Suppressor macrophage treated with lipopolysaccharide for 1 hour (primary cell): ENCODE measurements around the gene NDUFS8.

Experiments
- DNase-seq, 3 donors: peaks; one replicate each; pipeline ENCODE4 v3.0.0-alpha.2; 2020 to 2022

The NDUFS8 gene

DNA sequence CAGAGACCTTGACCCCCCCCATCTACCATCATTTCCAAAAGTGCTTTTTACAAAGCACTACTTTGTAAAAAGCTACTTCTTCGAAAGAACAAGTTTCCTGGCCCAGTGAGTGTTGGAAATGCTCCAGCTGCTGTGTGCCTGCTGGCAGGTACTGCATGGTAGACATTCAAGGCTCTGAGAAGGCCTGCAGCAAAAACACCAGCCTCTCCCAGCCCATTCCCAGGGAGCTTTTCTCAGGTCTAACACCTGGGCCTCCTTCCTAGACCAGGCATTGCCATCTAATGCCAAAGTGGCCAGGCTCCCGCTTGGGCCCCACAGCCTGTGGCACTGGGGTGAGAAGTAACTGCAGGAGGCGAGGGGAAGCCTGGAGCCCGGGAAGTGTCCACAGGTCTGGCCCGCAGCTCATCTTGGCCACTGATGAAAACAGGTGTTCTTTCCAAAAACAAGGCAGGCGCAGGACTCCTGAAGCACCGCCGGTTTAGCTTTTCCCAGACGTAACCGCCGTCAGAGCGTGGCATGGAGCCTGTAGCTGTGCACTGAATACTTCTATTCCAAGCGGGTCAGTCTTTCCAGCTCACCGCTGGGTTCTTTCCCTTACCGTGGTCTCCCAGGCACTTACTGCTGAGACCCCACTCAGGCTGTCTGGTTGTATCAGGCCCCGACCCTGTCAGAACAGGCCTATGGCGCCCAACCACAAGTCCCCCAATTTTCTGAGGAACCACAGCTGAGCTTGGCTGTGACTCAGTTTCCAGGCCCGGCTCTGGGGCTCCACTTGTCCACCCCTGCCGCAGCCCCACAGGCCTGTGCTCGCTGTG is 7.1 kb downstream of the NDUFS8 start:
- peak in 1 of 3 donors; percentile 11 for DNase-seq

DNA sequence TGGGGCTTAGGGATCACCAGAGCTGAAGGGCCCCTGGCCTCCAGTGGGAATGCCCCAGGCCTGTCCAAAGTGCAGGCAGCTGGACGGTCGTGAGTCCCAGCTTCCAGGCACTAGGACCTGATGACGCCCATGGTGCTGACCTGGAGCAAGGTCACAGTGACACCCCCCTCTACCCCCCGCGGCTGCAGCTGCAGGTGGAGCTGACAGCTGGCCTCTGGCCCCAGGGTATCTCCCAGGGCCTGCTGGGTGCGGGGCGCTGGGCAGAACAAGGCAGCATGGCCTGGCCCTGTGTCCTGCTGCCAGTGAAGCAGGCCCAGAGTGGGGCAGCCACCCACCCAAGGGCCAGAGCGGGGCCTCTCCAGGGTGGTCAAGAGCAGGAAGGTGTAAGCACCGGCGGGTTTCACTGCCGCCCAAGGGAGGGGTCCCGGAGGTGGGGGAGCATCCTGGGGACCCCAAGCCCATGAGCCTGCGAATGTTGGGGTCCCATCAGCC is 7.8 kb downstream of the NDUFS8 start:
- no peak for DNase-seq

DNA sequence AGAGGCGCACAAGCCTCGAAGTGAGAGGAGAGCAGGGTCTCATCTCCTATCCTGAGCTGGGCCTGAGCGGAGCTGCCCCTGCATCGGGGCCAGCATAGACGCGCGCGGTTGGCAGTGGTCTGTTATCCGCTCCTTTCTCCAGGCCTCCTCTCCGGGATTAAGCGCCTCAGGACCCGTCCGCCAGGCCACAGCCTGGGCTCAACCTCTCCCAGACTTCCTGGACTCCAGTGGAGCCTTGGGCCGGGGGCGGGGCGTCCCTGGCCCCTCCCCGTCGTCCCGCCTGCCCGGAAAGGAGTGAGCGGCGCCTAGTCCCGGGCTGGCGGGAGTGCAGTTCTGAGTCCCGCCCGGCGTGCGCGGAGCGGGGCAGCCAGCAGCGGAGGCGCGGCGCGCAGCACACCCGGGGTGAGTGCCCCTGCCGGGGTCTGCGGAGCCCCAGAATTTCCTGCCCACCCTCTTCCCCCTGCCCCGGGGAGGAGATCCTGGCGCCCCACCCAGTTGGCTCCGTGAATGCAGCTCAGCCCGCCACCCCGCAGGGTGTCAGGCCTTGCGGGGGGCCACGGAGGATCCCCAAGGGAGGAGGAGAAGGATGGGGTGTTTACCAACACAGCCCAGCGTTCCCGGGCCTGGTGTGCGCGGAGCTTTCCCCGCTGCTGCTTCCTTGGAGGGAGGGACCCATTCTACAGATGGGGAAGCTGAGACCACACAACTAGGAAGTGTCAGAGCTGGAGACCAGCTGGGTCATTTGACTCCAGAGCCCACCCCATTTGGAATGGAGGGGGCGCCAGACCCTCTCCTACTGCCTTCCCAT is 8.4 kb downstream of the NDUFS8 start, which contains the start of gene TCIRG1:
Gene TCIRG1, plus strand, starts transcription at position 308 of the 808 bp plus-strand sequence. CDS start 2,247 bp downstream, outside the sequence.
- DNase-seq = peak; percentile 87 to 95 (median 87)

DNA sequence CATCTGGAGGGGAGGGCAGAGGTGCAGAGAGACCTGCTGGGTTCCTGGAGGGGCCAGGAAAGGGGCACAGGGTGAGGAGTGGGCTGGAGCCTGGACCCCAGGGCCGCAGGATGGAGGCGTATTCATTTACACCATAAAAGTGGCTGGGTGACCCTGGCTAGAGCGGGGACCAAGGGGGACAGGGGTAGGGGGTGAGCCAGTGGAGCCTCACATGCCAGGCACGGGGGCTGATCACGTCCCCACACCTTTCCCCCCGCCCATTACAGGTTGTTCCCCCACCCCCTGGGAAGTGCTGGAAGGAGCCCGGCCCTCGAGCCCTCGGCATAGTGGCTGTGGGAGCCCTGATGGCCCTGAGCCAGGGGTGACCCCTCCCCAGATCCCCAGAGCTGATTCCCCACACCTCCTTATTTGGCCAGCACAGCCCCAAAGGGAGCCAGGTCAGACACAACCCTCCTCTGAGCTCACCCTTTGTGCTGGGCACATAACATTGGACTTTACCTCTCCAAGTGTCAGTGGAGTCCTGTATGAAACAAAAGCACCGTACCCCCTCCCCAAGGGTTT is 9.1 kb downstream of the NDUFS8 start:
- peak in 2 of 3 donors; percentile 20 to 43 for DNase-seq

GRCh38 chr11:68040101-68040956 is 9.8 kb downstream of the NDUFS8 start:
- DNase-seq = peak; percentile 62 to 81 (median 71)

DNA sequence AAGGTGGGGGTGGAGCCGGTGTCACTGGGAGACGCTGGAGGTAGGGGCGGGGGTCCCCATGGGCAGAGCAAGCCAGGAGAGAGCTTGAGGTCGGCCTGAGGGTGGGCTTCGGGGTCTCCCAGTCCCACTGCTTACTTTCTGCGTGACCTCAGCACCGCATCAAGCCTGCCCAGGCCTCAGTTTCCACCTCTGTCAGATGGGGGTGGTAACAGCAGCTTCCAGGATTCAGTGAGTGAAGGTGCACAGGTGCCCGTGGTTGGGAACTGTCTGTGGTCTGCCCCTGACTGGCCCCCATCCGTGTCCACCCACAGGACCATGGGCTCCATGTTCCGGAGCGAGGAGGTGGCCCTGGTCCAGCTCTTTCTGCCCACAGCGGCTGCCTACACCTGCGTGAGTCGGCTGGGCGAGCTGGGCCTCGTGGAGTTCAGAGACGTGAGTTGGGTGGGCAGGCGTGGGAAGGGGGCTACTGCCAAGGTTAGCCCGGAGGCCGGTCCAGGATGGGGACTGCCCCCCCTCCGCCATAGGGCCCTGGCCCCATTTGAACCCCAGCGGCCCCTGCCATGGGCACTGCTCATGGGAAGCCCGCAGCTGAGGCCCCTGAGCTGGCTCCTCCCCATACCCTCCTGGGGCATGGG is 10.6 kb downstream of the NDUFS8 start:
- DNase-seq = no peak

GRCh38 chr11:68041617-68042218 is 11.2 kb downstream of the NDUFS8 start:
- DNase-seq = no peak

DNA sequence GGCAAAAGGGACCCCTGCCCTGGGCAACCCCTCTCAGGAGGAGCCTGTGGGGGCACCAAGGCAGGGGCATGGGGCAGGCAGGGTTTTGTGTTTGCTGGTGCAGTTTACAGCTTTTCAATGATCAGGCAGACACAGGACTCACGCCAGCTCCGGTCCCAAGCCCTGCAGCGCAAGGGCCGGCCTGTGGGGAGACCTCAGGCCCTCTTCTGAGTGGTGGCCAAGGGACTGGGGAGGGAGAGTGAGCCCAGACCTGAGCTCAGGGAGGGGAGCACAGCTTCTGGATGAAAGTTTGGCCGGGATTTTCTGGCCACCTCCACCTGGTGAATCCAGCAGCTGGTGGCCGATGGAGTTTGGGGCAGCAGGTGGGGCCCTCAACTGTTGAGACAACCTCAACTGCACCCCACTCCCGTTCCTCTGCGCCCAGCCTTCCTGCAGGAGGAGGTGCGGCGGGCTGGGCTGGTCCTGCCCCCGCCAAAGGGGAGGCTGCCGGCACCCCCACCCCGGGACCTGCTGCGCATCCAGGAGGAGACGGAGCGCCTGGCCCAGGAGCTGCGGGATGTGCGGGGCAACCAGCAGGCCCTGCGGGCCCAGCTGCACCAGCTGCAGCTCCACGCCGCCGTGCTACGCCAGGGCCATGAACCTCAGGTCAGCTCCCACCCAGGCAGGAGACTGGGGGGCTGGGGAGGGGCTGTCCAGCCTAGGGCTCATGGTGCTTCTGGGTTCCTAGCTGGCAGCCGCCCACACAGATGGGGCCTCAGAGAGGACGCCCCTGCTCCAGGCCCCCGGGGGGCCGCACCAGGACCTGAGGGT is 11.9 kb downstream of the NDUFS8 start:
- DNase-seq = no peak

- DNase-seq = peak in 1 of 3 donors; percentile 50
Measured at GRCh38 chr11:68043029-68043348, 12.5 kb downstream of the NDUFS8 start.

- DNase-seq = peak; percentile 63 to 83 (median 68)
Measured at GRCh38 chr11:68043349-68044144, 13.1 kb downstream of the NDUFS8 start.

GRCh38 chr11:68044145-68044813 is 13.8 kb downstream of the NDUFS8 start:
- DNase-seq = no peak

DNA sequence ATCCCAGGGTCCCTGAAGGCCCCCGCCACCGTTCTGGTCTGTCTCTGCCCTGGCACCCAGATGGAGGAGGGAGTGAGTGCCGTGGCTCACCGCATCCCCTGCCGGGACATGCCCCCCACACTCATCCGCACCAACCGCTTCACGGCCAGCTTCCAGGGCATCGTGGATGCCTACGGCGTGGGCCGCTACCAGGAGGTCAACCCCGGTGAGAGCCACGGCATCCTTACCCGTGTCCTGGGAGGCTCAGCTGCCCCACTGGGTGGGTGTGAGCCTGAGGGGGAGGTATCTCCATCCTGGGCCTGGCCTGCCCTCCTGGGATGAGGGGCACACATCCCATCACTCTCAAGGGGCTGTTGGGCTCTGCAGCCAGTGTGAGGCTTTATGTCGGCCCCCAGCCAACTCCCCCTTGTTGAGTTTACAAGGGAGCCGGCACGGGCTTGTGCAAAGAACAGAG is 14.4 kb downstream of the NDUFS8 start:
- no peak for DNase-seq

DNA sequence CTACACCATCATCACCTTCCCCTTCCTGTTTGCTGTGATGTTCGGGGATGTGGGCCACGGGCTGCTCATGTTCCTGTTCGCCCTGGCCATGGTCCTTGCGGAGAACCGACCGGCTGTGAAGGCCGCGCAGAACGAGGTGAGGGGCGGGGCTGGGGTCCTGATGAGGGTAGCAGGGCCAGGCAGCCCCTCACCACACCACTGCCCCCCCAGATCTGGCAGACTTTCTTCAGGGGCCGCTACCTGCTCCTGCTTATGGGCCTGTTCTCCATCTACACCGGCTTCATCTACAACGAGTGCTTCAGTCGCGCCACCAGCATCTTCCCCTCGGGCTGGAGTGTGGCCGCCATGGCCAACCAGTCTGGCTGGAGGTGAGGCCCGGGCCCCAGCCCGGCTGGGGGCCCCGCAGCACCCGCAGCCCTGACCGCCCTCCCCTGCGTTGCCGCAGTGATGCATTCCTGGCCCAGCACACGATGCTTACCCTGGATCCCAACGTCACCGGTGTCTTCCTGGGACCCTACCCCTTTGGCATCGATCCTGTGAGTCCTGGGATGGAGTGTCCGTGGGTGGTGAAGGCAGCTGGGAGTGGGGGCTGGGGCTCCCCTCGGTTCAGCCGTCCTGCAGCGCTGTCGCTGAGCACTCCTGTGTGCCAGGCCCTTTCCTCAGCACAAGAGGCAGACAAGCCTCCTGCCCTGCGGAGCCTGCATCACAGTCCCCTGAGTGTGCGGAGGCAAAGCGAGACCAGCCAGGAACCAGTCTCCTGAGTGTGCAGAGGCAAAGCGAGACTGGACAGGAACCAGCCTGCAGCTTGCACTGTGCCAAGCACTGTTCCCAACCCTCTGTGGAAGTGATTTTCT is 17.2 kb downstream of the NDUFS8 start:
- peak in 1 of 3 donors; percentile 23 for DNase-seq

GRCh38 chr11:68048681-68049508 is 18.4 kb downstream of the NDUFS8 start:
- DNase-seq = no peak

- DNase-seq = no peak
Measured at GRCh38 chr11:68049509-68050370, 19.3 kb downstream of the NDUFS8 start.

GRCh38 chr11:68050371-68050841 is 19.9 kb downstream of the NDUFS8 start:
- DNase-seq = no peak
